Effector memory CD8-positive, alpha-beta T cell (primary cell): ENCODE data around the gene IFNK.
A peak's percentile ranks its signal among the peaks of the same experiment; 100 is the strongest.

Experiments
- ATAC-seq: fragments of 150-1000 bp; cut with Tn5 transposase; replicated peaks from 2 replicates; pipeline ENCODE4 v1.10.0; 2021; ENCODE audit warnings: mild to moderate bottlenecking, moderate library complexity
- DNase-seq, 3 experiments: peaks; one replicate each; pipeline ENCODE4 v3.0.0; 2021
- H3K27ac Mint-ChIP-seq, 2 donors: one replicate each; pipeline ENCODE4 v1.8.0; 2022; ENCODE audit warnings: mild to moderate bottlenecking in 2 of 2, mixed read lengths in 2 of 2, moderate library complexity in 2 of 2
- H3K27me3 Mint-ChIP-seq, 2 donors: one replicate each; pipeline ENCODE4 v1.8.0; 2022; ENCODE audit warnings: mixed read lengths in 2 of 2
- H3K36me3 Mint-ChIP-seq: one replicate; pipeline ENCODE4 v1.8.0; 2022; ENCODE audit warnings: mild to moderate bottlenecking, moderate library complexity, mixed read lengths; ENCODE audit not compliant: insufficient read depth
- H3K4me1 Mint-ChIP-seq, 2 donors: one replicate each; pipeline ENCODE4 v1.8.0; 2022; ENCODE audit warnings: low read depth in 2 of 2, mixed read lengths in 2 of 2
- H3K4me3 Mint-ChIP-seq, 2 donors: one replicate each; pipeline ENCODE4 v1.8.0; 2022; ENCODE audit warnings: mild to moderate bottlenecking in 2 of 2, mixed read lengths in 2 of 2, moderate library complexity in 2 of 2
- H3K9me3 Mint-ChIP-seq, 2 donors: one replicate each; pipeline ENCODE4 v1.8.0; 2022; ENCODE audit warnings: mixed read lengths in 2 of 2

Gene IFNK

GRCh38 chr9:27536168-27536567 is 12.1 kb downstream of the IFNK start:
- Mint-ChIP-seq H3K4me3 (no peak overlapping the region), H3K36me3 (no peaks in the 10 kb centered on the region), H3K9me3 (no peaks in the 10 kb centered on the region), H3K27me3 (no peaks in the 10 kb centered on the region), H3K27ac (no peak overlapping the region), H3K4me1 (no peaks in the 10 kb centered on the region)
- DNase-seq (no peak), ATAC-seq (no peak)

GRCh38 chr9:27537027-27537435 is 12.9 kb downstream of the IFNK start:
- Mint-ChIP-seq H3K4me1 (no peaks in the 10 kb centered on the region), H3K27ac (no peak overlapping the region), H3K9me3 (no peaks in the 10 kb centered on the region), H3K4me3 (no peak overlapping the region), H3K36me3 (no peaks in the 10 kb centered on the region), H3K27me3 (no peaks in the 10 kb centered on the region)
- DNase-seq (no peak), ATAC-seq (no peak)

GRCh38 chr9:27537756-27538155 is 13.7 kb downstream of the IFNK start:
- Mint-ChIP-seq H3K9me3 (no peaks in the 10 kb centered on the region), H3K4me1 (no peaks in the 10 kb centered on the region)
- no peak for ATAC-seq

GRCh38 chr9:27538647-27539046 is 14.6 kb downstream of the IFNK start:
- Mint-ChIP-seq H3K4me3 (no peak overlapping the region), H3K4me1 (no peaks in the 10 kb centered on the region), H3K36me3 (peaks cover under 1% of the 10 kb centered on the region), H3K27ac (peak overlapping the region in 1 of 2 donors; percentile 47), H3K27me3 (no peaks in the 10 kb centered on the region), H3K9me3 (no peaks in the 10 kb centered on the region)
- no peak for ATAC-seq
- no peak for DNase-seq

More at GRCh38 chr9:27537756-27538155, 13.7 kb downstream of the IFNK start:
- Mint-ChIP-seq H3K27ac (no peak overlapping the region), H3K4me3 (no peak overlapping the region), H3K27me3 (no peaks in the 10 kb centered on the region), H3K36me3 (no peaks in the 10 kb centered on the region)
- DNase-seq, result no peak

- H3K4me1 Mint-ChIP-seq, result no peaks in the 10 kb centered on the region
- no peak overlapping the region for H3K4me3 Mint-ChIP-seq
- H3K36me3 Mint-ChIP-seq, result peaks cover 7% of the 10 kb centered on the region
- no peak overlapping the region for H3K27ac Mint-ChIP-seq
- ATAC-seq, result no peak
- no peaks in the 10 kb centered on the region for H3K9me3 Mint-ChIP-seq
- no peak for DNase-seq
- no peaks in the 10 kb centered on the region for H3K27me3 Mint-ChIP-seq
These were observed 15.7 kb downstream of the IFNK start for GRCh38 chr9:27539479-27540441.

- no peak for DNase-seq
- Mint-ChIP-seq H3K4me1 (no peaks in the 10 kb centered on the region), H3K27ac (no peak overlapping the region), H3K4me3 (no peak overlapping the region), H3K9me3 (no peaks in the 10 kb centered on the region), H3K36me3 (peaks cover 7% of the 10 kb centered on the region), H3K27me3 (no peaks in the 10 kb centered on the region)
- no peak for ATAC-seq
These were observed 16.4 kb downstream of the IFNK start for GRCh38 chr9:27540502-27540901.

- DNase-seq (no peak), ATAC-seq (no peak)
- H3K4me1 Mint-ChIP-seq, result no peaks in the 10 kb centered on the region
- no peaks in the 10 kb centered on the region for H3K27me3 Mint-ChIP-seq
- no peaks in the 10 kb centered on the region for H3K9me3 Mint-ChIP-seq
- no peak overlapping the region for H3K4me3 Mint-ChIP-seq
- H3K27ac Mint-ChIP-seq, result no peak overlapping the region
- peaks cover 7% of the 10 kb centered on the region for H3K36me3 Mint-ChIP-seq
These were observed 17.6 kb downstream of the IFNK start for GRCh38 chr9:27541740-27542139.

- no peaks in the 10 kb centered on the region for H3K4me1 Mint-ChIP-seq
- ATAC-seq, result no peak
- H3K36me3 Mint-ChIP-seq, result peaks cover 7% of the 10 kb centered on the region
- H3K27ac Mint-ChIP-seq, result no peak overlapping the region
- H3K27me3 Mint-ChIP-seq, result no peaks in the 10 kb centered on the region
- H3K9me3 Mint-ChIP-seq, result no peaks in the 10 kb centered on the region
- no peak overlapping the region for H3K4me3 Mint-ChIP-seq
- DNase-seq, result no peak
These were observed 18.4 kb downstream of the IFNK start for GRCh38 chr9:27542508-27542907.

- H3K36me3 Mint-ChIP-seq, result peaks cover 12% of the 10 kb centered on the region
- H3K4me1 Mint-ChIP-seq, result no peaks in the 10 kb centered on the region
- DNase-seq (no peak), ATAC-seq (no peak)
- H3K4me3 Mint-ChIP-seq, result no peak overlapping the region
- H3K27me3 Mint-ChIP-seq, result no peaks in the 10 kb centered on the region
- H3K9me3 Mint-ChIP-seq, result no peaks in the 10 kb centered on the region
- no peak overlapping the region for H3K27ac Mint-ChIP-seq
These were observed 21.4 kb downstream of the IFNK start for GRCh38 chr9:27545471-27545870.

GRCh38 chr9:27548055-27548741 is 24.1 kb downstream of the IFNK start:
- DNase-seq (no peak), ATAC-seq (no peak)
- Mint-ChIP-seq H3K4me3 (no peak overlapping the region), H3K9me3 (no peaks in the 10 kb centered on the region), H3K4me1 (no peaks in the 10 kb centered on the region), H3K36me3 (peaks cover 21% of the 10 kb centered on the region), H3K27ac (no peak overlapping the region), H3K27me3 (no peaks in the 10 kb centered on the region)

GRCh38 chr9:27549196-27549755 is 25.2 kb downstream of the IFNK start:
- Mint-ChIP-seq H3K36me3 (peaks cover 23% of the 10 kb centered on the region), H3K27me3 (no peaks in the 10 kb centered on the region), H3K4me1 (no peaks in the 10 kb centered on the region), H3K4me3 (no peak overlapping the region), H3K9me3 (no peaks in the 10 kb centered on the region), H3K27ac (no peak overlapping the region)
- DNase-seq (no peak), ATAC-seq (no peak)

GRCh38 chr9:27554712-27555111 is 30.6 kb downstream of the IFNK start:
- no peak for DNase-seq
- no peaks in the 10 kb centered on the region for H3K4me1 Mint-ChIP-seq
- no peaks in the 10 kb centered on the region for H3K27me3 Mint-ChIP-seq
- no peaks in the 10 kb centered on the region for H3K9me3 Mint-ChIP-seq
- H3K4me3 Mint-ChIP-seq, result no peak overlapping the region
- H3K27ac Mint-ChIP-seq, result no peak overlapping the region
- H3K36me3 Mint-ChIP-seq, result peaks cover 53% of the 10 kb centered on the region
- no peak for ATAC-seq

- ATAC-seq, result no peak
- H3K4me3 Mint-ChIP-seq, result no peak overlapping the region
- no peaks in the 10 kb centered on the region for H3K4me1 Mint-ChIP-seq
- H3K27ac Mint-ChIP-seq, result no peak overlapping the region
- H3K27me3 Mint-ChIP-seq, result no peaks in the 10 kb centered on the region
- peaks cover 50% of the 10 kb centered on the region for H3K36me3 Mint-ChIP-seq
- H3K9me3 Mint-ChIP-seq, result no peaks in the 10 kb centered on the region
- DNase-seq, result no peak
These were observed 32.4 kb downstream of the IFNK start for GRCh38 chr9:27556470-27556869.

GRCh38 chr9:27558307-27558706 is 34.2 kb downstream of the IFNK start:
- DNase-seq (no peak), ATAC-seq (no peak)
- Mint-ChIP-seq H3K4me3 (no peak overlapping the region), H3K27me3 (no peaks in the 10 kb centered on the region), H3K4me1 (peaks cover 2 to 3% of the 10 kb centered on the region in 2 donors), H3K36me3 (peaks cover 52% of the 10 kb centered on the region), H3K27ac (no peak overlapping the region), H3K9me3 (no peaks in the 10 kb centered on the region)
